PC-9 (cell line): ENCODE data around the gene UGT1A5. TPM values are rescaled to one million over a fixed set of nuclear protein-coding genes. Genes with fewer than 3 reads are reported as not detected.
A peak's percentile ranks its signal among the peaks of the same experiment; 100 is the strongest.

Experiments used
- BruUV-seq: library from RNA; stranded (reverse); fragments of 400-500 nt; replicated peaks from 2 replicates; lab custom pipeline; 2021; lab: Mats Ljungman, UMichigan
- CTCF ChIA-PET: fragments of 300-600 bp; sonication (Branson Sonifier 250); formaldehyde crosslinking; loops from one replicate; lab custom pipeline; 2022; ENCODE audit warnings: antibody characterized with exemption; lab: Charles Lee
- POLR2A ChIA-PET: fragments of 300-600 bp; sonication (Branson Sonifier 250); formaldehyde crosslinking; loops from one replicate; lab custom pipeline; 2022; ENCODE audit warnings: antibody characterized with exemption; ENCODE audit not compliant: unreplicated experiment; lab: Charles Lee
- DNase-seq, 2 experiments: peaks; one replicate each; pipeline versions ENCODE4 v3.0.0 to v3.0.0-alpha.2; 2015 to 2022; ENCODE audit warnings: mixed read lengths in 1 of 2
- H2AFZ ChIP-seq: fragments of 200-600 bp; sonication (generic); 2 replicates; pipeline ENCODE4 v1.8.1; 2017; ENCODE audit warnings: antibody characterized with exemption
- H3F3A ChIP-seq: fragments of 200-600 bp; sonication (generic); 2 replicates; pipeline ENCODE4 v1.8.1; 2017; ENCODE audit warnings: antibody characterized with exemption, mild to moderate bottlenecking, low read depth; ENCODE audit not compliant: insufficient read depth
- H3K27ac ChIP-seq: fragments of 200-600 bp; sonication (generic); 2 replicates; pipeline ENCODE4 v1.6.1; 2016; ENCODE audit warnings: mixed run types
- H3K27me3 ChIP-seq: fragments of 200-600 bp; sonication (generic); 2 replicates; pipeline ENCODE4 v1.6.1; 2016; ENCODE audit warnings: low read depth, mixed run types; ENCODE audit not compliant: insufficient read depth
- H3K36me3 ChIP-seq: fragments of 200-600 bp; sonication (generic); 2 replicates; pipeline ENCODE4 v1.6.1; 2016; ENCODE audit warnings: low read depth, mixed run types
- H3K4me1 ChIP-seq: fragments of 200-600 bp; sonication (generic); replicated peaks from 2 replicates; pipeline ENCODE4 v1.6.1; 2016; ENCODE audit warnings: mixed run types; ENCODE audit not compliant: insufficient read depth
- H3K4me2 ChIP-seq: fragments of 200-600 bp; sonication (generic); 2 replicates; pipeline ENCODE4 v1.6.1; 2017; ENCODE audit warnings: mixed run types
- H3K4me3 ChIP-seq: fragments of 200-600 bp; sonication (generic); 2 replicates; pipeline ENCODE4 v1.6.1; 2016; ENCODE audit warnings: mixed run types
- H3K79me2 ChIP-seq: fragments of 200-600 bp; sonication (generic); 2 replicates; pipeline ENCODE4 v1.6.1; 2017; ENCODE audit warnings: low read depth, mixed run types
- H3K9me2 ChIP-seq: fragments of 200-600 bp; sonication (generic); 2 replicates; pipeline ENCODE4 v1.8.1; 2017; ENCODE audit warnings: mild to moderate bottlenecking; ENCODE audit not compliant: insufficient read depth
- H3K9me3 ChIP-seq: fragments of 200-600 bp; sonication (generic); 2 replicates; pipeline ENCODE4 v1.8.1; 2016; ENCODE audit warnings: low read depth; ENCODE audit not compliant: insufficient read depth
- H4K20me1 ChIP-seq: fragments of 200-600 bp; sonication (generic); 2 replicates; pipeline ENCODE4 v1.8.1; 2017; ENCODE audit not compliant: insufficient read depth
- EZH2 ChIP-seq: fragments of 200-600 bp; sonication (generic); IDR thresholded peaks from 2 replicates; pipeline ENCODE4 v1.8.0; 2017; ENCODE audit warnings: antibody characterized with exemption, low read depth
- intact Hi-C: fragments of 100-400 bp; cut with micrococcal nuclease; formaldehyde crosslinking; loops from one replicate; pipeline ENCODE4 v1.10.0; 2022; ENCODE audit not compliant: unreplicated experiment
- total RNA-seq: library from RNA; stranded (reverse); gene quantifications from 2 replicates; pipeline ENCODE4 v1.2.3, GENCODE V29; 2021
- TF ChIP-seq, protein P1 (sequence below): fragments of 200-600 bp; sonication (generic); conservative IDR thresholded peaks from 2 replicates; pipeline ENCODE4 v1.6.1; 2017; ENCODE audit warnings: mixed run types, antibody characterized with exemption, mild to moderate bottlenecking, moderate library complexity

UGT1A5 gene
- total RNA-seq, 1 experiment from 2014 or later: 71.3 TPM

DNA sequence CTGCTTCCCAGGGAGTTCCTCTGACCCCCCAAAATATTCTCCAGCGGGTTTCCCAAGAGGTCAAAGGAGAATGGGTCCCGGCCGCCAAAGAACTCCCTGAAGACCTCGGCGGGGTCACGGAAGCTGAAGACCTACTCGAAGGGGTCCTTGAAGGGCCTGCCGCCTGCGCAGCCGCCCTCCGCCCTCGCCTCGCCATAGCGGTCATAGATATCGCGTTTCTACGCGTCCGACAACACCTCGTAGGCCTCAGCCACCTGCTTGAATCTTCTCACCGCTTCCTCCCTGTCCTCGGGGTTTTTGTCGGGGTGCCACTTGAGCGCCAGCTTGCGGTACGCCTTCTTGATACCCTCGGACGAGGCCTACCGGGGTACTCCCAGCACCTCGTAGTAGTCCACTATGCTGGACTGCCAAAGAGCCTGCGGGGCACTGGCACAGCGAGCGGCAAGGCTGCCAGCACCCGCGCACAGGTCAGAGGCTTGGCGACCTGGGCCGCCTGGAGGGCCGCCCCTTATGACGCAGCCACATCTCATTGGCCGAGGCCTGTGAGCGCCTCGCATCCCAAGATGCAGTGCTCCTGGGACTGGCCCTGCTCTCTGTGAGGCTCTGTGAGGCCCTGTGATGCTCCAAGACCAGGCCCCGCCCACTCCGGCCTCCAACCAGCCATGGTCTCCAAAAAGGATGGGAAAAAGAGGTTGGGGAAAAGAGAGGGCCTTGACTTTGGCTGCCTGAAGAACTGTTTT is 42.3 kb downstream of the UGT1A5 start:
- Histone ChIP-seq H4K20me1 (peaks cover 48% of the 10 kb centered on the region), H3K4me1 (no peaks in the 10 kb centered on the region), H3K79me2 (peaks cover 92% of the 10 kb centered on the region), H3K4me2 (no peak overlapping the region), H3K4me3 (no peak overlapping the region), H3K9me3 (peaks cover 2% of the 10 kb centered on the region), H3F3A (peaks cover 58% of the 10 kb centered on the region), H2AFZ (no peak overlapping the region), H3K9me2 (no peaks in the 10 kb centered on the region), H3K36me3 (peaks cover 66% of the 10 kb centered on the region), H3K27me3 (no peaks in the 10 kb centered on the region), H3K27ac (no peak overlapping the region)
- TF ChIP-seq EZH2: no peak
- TF ChIP-seq, protein P1, sequence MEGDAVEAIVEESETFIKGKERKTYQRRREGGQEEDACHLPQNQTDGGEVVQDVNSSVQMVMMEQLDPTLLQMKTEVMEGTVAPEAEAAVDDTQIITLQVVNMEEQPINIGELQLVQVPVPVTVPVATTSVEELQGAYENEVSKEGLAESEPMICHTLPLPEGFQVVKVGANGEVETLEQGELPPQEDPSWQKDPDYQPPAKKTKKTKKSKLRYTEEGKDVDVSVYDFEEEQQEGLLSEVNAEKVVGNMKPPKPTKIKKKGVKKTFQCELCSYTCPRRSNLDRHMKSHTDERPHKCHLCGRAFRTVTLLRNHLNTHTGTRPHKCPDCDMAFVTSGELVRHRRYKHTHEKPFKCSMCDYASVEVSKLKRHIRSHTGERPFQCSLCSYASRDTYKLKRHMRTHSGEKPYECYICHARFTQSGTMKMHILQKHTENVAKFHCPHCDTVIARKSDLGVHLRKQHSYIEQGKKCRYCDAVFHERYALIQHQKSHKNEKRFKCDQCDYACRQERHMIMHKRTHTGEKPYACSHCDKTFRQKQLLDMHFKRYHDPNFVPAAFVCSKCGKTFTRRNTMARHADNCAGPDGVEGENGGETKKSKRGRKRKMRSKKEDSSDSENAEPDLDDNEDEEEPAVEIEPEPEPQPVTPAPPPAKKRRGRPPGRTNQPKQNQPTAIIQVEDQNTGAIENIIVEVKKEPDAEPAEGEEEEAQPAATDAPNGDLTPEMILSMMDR: no peak
- intact Hi-C loops: no loop called here
- peak in 1 of 2 experiments; percentile 17 for DNase-seq
- no TSS peak for BruUV-seq
- CTCF ChIA-PET: no interaction called here
- POLR2A ChIA-PET: no interaction called here

DNA sequence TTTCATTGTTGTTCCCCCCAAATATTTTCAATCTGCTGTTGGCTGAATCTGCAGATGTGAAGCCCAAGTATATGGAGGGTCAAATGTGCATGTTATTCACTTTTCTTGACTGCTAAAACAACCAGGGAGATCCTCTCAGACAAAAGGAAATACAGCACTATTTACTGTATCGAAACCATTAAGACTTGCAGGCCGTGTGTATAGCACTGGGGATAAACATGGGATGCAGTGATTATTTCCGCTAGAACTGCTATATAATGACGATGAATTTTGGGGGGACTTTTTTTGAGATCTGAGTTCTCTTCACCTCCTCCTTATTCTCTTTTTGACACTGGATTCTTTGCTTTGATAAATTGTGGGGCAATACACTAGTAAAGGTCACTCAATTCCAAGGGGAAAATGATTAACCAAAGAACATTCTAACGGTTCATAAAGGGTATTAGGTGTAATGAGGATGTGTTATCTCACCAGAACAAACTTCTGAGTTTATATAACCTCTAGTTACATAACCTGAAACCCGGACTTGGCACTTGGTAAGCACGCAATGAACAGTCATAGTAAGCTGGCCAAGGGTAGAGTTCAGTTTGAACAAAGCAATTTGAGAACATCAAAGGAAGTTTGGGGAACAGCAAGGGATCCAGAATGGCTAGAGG is 43.8 kb downstream of the UGT1A5 start:
- intact Hi-C loops: no loop called here
- Histone ChIP-seq H3F3A (peaks cover 70% of the 10 kb centered on the region), H4K20me1 (peaks cover 60% of the 10 kb centered on the region), H2AFZ (no peak overlapping the region), H3K36me3 (peaks cover 64% of the 10 kb centered on the region), H3K9me2 (no peaks in the 10 kb centered on the region), H3K27me3 (no peaks in the 10 kb centered on the region), H3K27ac (no peak overlapping the region), H3K9me3 (no peaks in the 10 kb centered on the region), H3K4me3 (no peak overlapping the region), H3K4me1 (no peaks in the 10 kb centered on the region), H3K4me2 (no peak overlapping the region), H3K79me2 (peaks cover 92% of the 10 kb centered on the region)
- ChIA-PET POLR2A (no interaction called here), CTCF (no interaction called here)
- no peak for TF ChIP-seq EZH2
- TF ChIP-seq, protein P1: no peak
- BruUV-seq: no TSS peak
- peak in 1 of 2 experiments; percentile 26 for DNase-seq

DNA sequence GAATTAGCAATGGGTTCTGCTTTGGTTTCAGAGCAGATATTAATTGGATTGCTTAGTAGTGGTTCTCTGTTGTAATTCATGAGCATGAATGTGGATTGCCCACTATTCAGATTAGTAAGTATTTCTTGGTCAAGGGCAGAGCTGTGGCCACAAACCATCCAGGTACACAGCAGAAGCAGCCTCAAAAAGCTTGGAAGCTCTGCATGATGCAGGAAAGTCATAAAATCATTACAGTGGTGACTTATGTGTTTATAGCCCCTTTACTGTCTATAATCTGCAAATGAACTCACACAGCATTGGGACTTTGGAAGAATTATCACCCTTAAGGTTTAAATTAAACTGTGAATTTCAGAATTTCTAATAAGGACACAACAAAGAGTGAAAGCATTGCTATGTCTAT is 45.4 kb downstream of the UGT1A5 start:
- Histone ChIP-seq H3K4me2 (no peak overlapping the region), H3K36me3 (peaks cover 70% of the 10 kb centered on the region), H3K79me2 (peaks cover 92% of the 10 kb centered on the region), H3K27ac (no peak overlapping the region), H2AFZ (no peak overlapping the region), H4K20me1 (peaks cover 60% of the 10 kb centered on the region), H3K4me1 (peaks cover 7% of the 10 kb centered on the region; the same call in 1 of the 2 replicates), H3K9me3 (no peaks in the 10 kb centered on the region), H3K4me3 (no peak overlapping the region), H3K27me3 (no peaks in the 10 kb centered on the region), H3K9me2 (no peaks in the 10 kb centered on the region), H3F3A (peaks cover 72% of the 10 kb centered on the region)
- POLR2A ChIA-PET: interaction anchor here (0.6 kb wide), 1 partner anchor 16 kb away, joined by 6 read pairs; no protein-coding TSS in a partner anchor
- DNase-seq: no peak
- TF ChIP-seq, protein P1: no peak
- no peak for TF ChIP-seq EZH2
- CTCF ChIA-PET: no interaction called here
- intact Hi-C loops: no loop called here
- no TSS peak for BruUV-seq
